Fibroblast of lung (primary cell): ENCODE results near the gene MRTFA. TPM values are rescaled to one million over a fixed set of nuclear protein-coding genes. Genes with fewer than 3 reads are reported as not detected.

ENCODE experiments used
- DNase-seq, 2 donors: peaks; one replicate each; pipeline versions ENCODE4 v3.0.0 to v3.0.0-alpha.2; 2010; ENCODE audit warnings: low read depth in 2 of 2
- H2AFZ ChIP-seq: 2 replicates; pipeline ENCODE4 v1.5.1; 2012; ENCODE audit warnings: low read length, control low read depth, inconsistent platforms
- H3K27ac ChIP-seq: 2 replicates; pipeline ENCODE4 v1.5.1; 2011; ENCODE audit warnings: low read length, control low read depth; ENCODE audit not compliant: insufficient read depth
- H3K27me3 ChIP-seq: 2 replicates; pipeline ENCODE4 v1.5.1; 2011; ENCODE audit warnings: mild to moderate bottlenecking, low read length; ENCODE audit not compliant: control insufficient read depth, insufficient read depth
- H3K36me3 ChIP-seq: 2 replicates; pipeline ENCODE4 v1.5.1; 2011; ENCODE audit warnings: low read length; ENCODE audit not compliant: control insufficient read depth, insufficient read depth
- H3K4me1 ChIP-seq: 2 replicates; pipeline ENCODE4 v1.5.1; 2011; ENCODE audit warnings: low read length; ENCODE audit not compliant: control insufficient read depth, insufficient read depth; ENCODE audit errors: extremely low read depth
- H3K4me2 ChIP-seq: 2 replicates; pipeline ENCODE4 v1.5.1; 2011; ENCODE audit warnings: low read length, control low read depth; ENCODE audit not compliant: insufficient read depth; ENCODE audit errors: extremely low read depth
- H3K4me3 ChIP-seq, 4 experiments: fragments of 200-600 bp in 1 of 4; sonication (generic) in 1 of 4; replicated peaks in 1 of 4; 2 replicates each; pipeline ENCODE4 v1.5.1; 2011 to 2016; ENCODE audit warnings: low read length in 4 of 4, low read depth in 3 of 4, mild to moderate bottlenecking in 3 of 4, control low read depth in 2 of 4, inconsistent platforms in 1 of 4, mixed read lengths in 1 of 4; ENCODE audit not compliant: insufficient read depth in 1 of 4; ENCODE audit errors: control extremely low read depth in 1 of 4
- H3K79me2 ChIP-seq: 2 replicates; pipeline ENCODE4 v1.5.1; 2012; ENCODE audit warnings: mild to moderate bottlenecking, low read length, inconsistent platforms; ENCODE audit not compliant: control insufficient read depth, insufficient read depth
- H3K9ac ChIP-seq: 2 replicates; pipeline ENCODE4 v1.5.1; 2011; ENCODE audit warnings: mild to moderate bottlenecking, low read length, control low read depth; ENCODE audit not compliant: insufficient read depth
- H3K9me3 ChIP-seq: 2 replicates; pipeline ENCODE4 v1.5.1; 2012; ENCODE audit warnings: low read depth, low read length; ENCODE audit not compliant: control insufficient read depth, insufficient read depth
- H4K20me1 ChIP-seq: 2 replicates; pipeline ENCODE4 v1.5.1; 2011; ENCODE audit warnings: low read length; ENCODE audit not compliant: control insufficient read depth, insufficient read depth; ENCODE audit errors: extremely low read depth
- CTCF ChIP-seq, 2 donors: IDR thresholded peaks in 1 of 2; conservative IDR thresholded peaks in 1 of 2; 1 replicate in 1 of 2; 2 replicates in 1 of 2; pipeline ENCODE4 v1.5.1; 2011 to 2012; ENCODE audit warnings: low read length in 2 of 2, control low read depth in 1 of 2, inconsistent platforms in 1 of 2, low read depth in 1 of 2, mild to moderate bottlenecking in 1 of 2
- EZH2 ChIP-seq: IDR thresholded peaks from 2 replicates; pipeline ENCODE4 v1.5.1; 2012; ENCODE audit warnings: low read length, control low read depth, mild to moderate bottlenecking; ENCODE audit errors: missing control alignments
- polyA plus RNA-seq, 2 donors: library from polyadenylated mRNA; depleted of rRNA in 1 of 2; stranded (reverse) in 1 of 2; unstranded in 1 of 2; fragments of >200 nt; gene quantifications; 2 replicates each; pipeline ENCODE4 v1.2.1, GENCODE V29; 2011 to 2012; ENCODE audit warnings: missing spikeins in 1 of 2
- total RNA-seq: library from RNA; depleted of rRNA; stranded (reverse); fragments of >200 nt; gene quantifications from 2 replicates; pipeline ENCODE4 v1.2.1, GENCODE V29; 2014

Gene MRTFA
- total and polyA plus RNA-seq, 2 donors (not counting 1 experiment from before 2014, with no cell fraction given), result 7.6 to 23.0 TPM

- Histone ChIP-seq H4K20me1 (no peaks in the 10 kb centered on the region), H3K79me2 (peaks cover 4% of the 10 kb centered on the region), H3K27me3 (no peaks in the 10 kb centered on the region), H3K9me3 (no peaks in the 10 kb centered on the region), H3K4me3 (no peak overlapping the region), H3K36me3 (no peaks in the 10 kb centered on the region), H2AFZ (no peak overlapping the region), H3K4me1 (peaks cover 3% of the 10 kb centered on the region), H3K27ac (no peak overlapping the region), H3K9ac (no peak overlapping the region), H3K4me2 (no peak overlapping the region)
- DNase-seq, result no peak
- TF ChIP-seq CTCF (conservative IDR thresholded peaks at IDR 0.05 in 1 of 2, IDR thresholded peaks at IDR 0.05 in 1 of 2; ENCODE audit: low read depth in 1 of 2, low read length in 2 of 2) (no peak), EZH2 (no peak)
Measured at GRCh38 chr22:40544758-40545157, 91.8 kb downstream of the MRTFA start.

- H3K4me3 ChIP-seq, result no peak overlapping the region
- no peaks in the 10 kb centered on the region for H3K36me3 ChIP-seq
- H3K27ac ChIP-seq, result no peak overlapping the region
- peak in 1 of 2 donors; percentile 28 for DNase-seq
- TF ChIP-seq CTCF (conservative IDR thresholded peaks at IDR 0.05 in 1 of 2, IDR thresholded peaks at IDR 0.05 in 1 of 2; ENCODE audit: low read depth in 1 of 2, low read length in 2 of 2), result no peak
- TF ChIP-seq EZH2, result no peak
- no peaks in the 10 kb centered on the region for H4K20me1 ChIP-seq
- peaks cover 4% of the 10 kb centered on the region for H3K79me2 ChIP-seq
- no peak overlapping the region for H3K9ac ChIP-seq
- no peaks in the 10 kb centered on the region for H3K27me3 ChIP-seq
- H3K4me1 ChIP-seq, result peaks cover 3% of the 10 kb centered on the region
- H3K9me3 ChIP-seq, result no peaks in the 10 kb centered on the region
- H3K4me2 ChIP-seq, result no peak overlapping the region
- H2AFZ ChIP-seq, result no peak overlapping the region
Measured at GRCh38 chr22:40542821-40543540, 93.5 kb downstream of the MRTFA start.

GRCh38 chr22:40541300-40541699, 95.2 kb downstream of the MRTFA start:
- H3K79me2 ChIP-seq, result peaks cover 4% of the 10 kb centered on the region
- TF ChIP-seq EZH2 (no peak), CTCF (conservative IDR thresholded peaks at IDR 0.05 in 1 of 2, IDR thresholded peaks at IDR 0.05 in 1 of 2; ENCODE audit: low read depth in 1 of 2, low read length in 2 of 2) (no peak)

More at GRCh38 chr22:40541300-40541699, 95.2 kb downstream of the MRTFA start:
- H3K9me3 ChIP-seq, result no peaks in the 10 kb centered on the region
- H3K4me2 ChIP-seq, result no peak overlapping the region
- H3K27me3 ChIP-seq, result no peaks in the 10 kb centered on the region
- no peaks in the 10 kb centered on the region for H4K20me1 ChIP-seq
- H3K36me3 ChIP-seq, result no peaks in the 10 kb centered on the region
- H3K4me1 ChIP-seq, result peaks cover 3% of the 10 kb centered on the region
- no peak overlapping the region for H3K4me3 ChIP-seq
- H2AFZ ChIP-seq, result no peak overlapping the region
- DNase-seq, result no peak
- no peak overlapping the region for H3K27ac ChIP-seq
- H3K9ac ChIP-seq, result no peak overlapping the region
